Measurements from ENCODE around the gene PAIP2.
"Not testable (repeated sequence)": the region's sequence is repeated elsewhere in the genome, so short reads cannot be mapped to it uniquely, and the experiment has no call there.

Gene PAIP2

GRCh38 chr5:139406963-139407362 lies 65.3 kb downstream of the PAIP2 start:
- no peak for DNase-seq (ENCODE audit: low read depth)
- TF ChIP-seq, protein P1, sequence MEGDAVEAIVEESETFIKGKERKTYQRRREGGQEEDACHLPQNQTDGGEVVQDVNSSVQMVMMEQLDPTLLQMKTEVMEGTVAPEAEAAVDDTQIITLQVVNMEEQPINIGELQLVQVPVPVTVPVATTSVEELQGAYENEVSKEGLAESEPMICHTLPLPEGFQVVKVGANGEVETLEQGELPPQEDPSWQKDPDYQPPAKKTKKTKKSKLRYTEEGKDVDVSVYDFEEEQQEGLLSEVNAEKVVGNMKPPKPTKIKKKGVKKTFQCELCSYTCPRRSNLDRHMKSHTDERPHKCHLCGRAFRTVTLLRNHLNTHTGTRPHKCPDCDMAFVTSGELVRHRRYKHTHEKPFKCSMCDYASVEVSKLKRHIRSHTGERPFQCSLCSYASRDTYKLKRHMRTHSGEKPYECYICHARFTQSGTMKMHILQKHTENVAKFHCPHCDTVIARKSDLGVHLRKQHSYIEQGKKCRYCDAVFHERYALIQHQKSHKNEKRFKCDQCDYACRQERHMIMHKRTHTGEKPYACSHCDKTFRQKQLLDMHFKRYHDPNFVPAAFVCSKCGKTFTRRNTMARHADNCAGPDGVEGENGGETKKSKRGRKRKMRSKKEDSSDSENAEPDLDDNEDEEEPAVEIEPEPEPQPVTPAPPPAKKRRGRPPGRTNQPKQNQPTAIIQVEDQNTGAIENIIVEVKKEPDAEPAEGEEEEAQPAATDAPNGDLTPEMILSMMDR (IDR thresholded peaks at IDR 0.05; ENCODE audit: insufficient read depth, low read depth, low read length, missing control alignments), result no peak
- no peak overlapping the region for H3K4me3 ChIP-seq (ENCODE audit: low read length)

DNA sequence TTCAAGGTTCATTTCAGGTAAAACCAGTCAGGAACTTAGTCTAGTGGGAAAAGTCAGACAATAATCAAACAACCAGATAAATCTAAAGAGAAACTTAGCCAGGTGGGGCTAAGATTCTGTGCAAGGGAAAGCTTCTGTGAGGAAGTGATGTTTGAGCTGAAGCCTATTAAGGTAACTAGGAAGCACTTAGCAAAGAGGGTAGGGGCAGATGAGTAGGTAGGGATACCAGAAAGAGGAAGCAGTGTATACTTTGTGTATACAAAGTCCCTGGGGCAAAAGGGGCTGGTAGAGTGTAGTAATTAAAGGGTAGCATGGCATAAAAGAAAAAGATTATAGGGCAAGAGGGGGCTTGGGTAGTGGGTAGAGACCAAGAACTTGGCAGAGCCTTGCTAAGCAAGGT lies 65.9 kb downstream of the PAIP2 start:
- TF ChIP-seq, protein P1 (IDR thresholded peaks at IDR 0.05; ENCODE audit: insufficient read depth, low read depth, low read length, missing control alignments), result no peak
- DNase-seq (ENCODE audit: low read depth), result no peak
- H3K4me3 ChIP-seq (ENCODE audit: low read length), result no peak overlapping the region

- TF ChIP-seq, protein P1 (IDR thresholded peaks at IDR 0.05; ENCODE audit: insufficient read depth, low read depth, low read length, missing control alignments), result no peak
- H3K4me3 ChIP-seq (ENCODE audit: low read length), result no peak overlapping the region
- DNase-seq (ENCODE audit: low read depth), result no peak
Measured at GRCh38 chr5:139408191-139408590, 66.5 kb downstream of the PAIP2 start.

DNA sequence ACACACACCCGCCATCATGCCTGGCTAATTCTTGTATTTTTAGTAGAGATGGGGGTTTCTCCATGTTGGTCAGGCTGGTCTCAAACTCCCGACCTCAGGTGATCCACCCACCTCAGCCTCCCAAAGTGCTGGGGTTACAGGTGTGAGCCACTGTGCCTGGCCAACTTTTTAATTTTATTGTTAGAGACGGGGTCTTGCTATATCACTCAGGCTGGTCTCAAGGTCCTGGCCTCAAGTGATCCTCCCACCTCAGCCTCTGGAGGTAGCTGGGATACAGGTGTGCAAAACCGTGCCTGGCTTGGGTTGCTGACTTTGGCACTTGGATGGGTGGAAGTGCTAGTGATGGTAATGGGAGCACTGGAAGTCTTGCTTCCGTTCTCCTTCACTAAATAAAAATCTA lies 67.5 kb downstream of the PAIP2 start:
- H3K4me3 ChIP-seq (ENCODE audit: low read length); DNase-seq (ENCODE audit: low read depth): not testable (repeated sequence)

DNA sequence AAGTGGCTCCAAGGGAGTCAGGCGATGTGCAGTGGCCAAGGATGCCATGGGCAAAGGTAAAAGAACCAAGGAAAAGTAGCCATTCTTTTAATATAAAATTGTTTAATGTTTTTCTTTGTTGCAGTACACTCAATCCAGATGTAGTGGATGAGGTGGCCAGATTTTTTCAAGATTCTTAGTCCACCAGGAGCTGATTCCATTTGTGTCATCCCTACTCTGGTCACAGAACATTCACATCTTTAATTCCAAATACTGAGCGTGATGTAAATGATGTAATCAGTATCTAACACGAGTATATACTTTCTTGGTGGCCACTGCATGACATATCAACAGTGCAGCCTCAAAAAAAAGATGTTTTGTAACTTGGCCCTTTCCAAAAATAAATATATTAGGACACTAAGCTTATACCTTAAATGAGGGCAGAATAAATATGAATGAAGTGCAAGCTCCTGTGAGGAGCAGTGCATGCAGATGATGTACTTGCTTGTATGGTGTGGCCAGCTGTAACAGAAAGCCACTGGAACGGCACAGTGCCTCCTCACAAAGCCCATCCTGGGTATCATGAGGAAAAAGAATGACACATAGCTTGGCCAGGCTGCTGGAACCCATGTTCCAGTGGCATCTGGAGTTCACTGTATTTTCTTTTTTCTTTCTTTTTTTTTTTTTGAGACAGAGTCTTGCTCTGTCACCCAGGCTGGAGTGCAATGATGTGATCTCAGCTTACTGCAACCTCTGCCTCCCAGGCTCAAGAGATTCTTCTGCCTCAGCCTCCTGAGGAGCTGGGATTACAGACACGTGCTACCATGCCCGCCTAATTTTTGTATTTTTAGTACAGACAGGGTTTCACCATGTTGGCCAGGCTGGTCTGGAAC lies 68.7 kb downstream of the PAIP2 start:
- TF ChIP-seq, protein P1 (IDR thresholded peaks at IDR 0.05; ENCODE audit: insufficient read depth, low read depth, low read length, missing control alignments), result no peak
- DNase-seq (ENCODE audit: low read depth), result no peak
- H3K4me3 ChIP-seq (ENCODE audit: low read length), result no peak overlapping the region

DNA sequence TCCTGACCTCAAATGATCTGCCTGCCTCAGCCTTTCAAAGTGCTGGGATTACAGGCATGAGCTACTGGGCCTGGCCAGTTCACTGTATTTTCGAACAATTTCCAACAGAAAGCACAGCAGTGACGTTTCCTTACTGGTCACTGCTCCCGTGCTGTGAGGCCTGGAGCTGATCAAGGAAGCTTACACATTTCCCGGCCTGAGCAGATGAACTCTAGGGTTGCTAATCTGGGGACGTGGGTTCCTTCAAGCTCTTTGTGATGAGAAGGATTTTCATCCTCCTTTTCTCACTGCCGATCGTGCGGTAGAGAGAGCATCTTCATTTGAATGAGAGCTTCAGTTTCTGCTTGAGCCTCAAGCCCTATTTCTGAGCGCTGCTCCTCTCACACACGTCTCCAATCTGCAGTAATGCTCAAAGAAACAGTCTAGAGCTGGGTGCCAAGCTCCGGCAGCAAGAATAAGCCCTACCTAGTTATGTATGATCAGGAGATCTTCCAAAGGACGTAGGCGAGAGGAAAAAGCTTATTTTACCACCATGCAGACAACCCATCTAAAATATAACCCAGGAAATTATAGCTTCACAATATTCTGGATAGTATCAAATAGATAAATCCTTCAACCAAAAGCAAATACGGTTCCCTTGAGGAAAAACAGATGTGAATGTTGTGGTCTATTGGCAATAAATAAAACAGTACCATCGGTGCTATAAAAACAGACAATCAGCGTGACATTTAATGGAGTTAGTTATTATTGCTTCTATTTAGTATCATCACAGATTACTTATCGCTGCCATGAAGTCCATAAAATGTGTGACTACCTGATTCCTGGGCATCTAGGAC lies 69.6 kb downstream of the PAIP2 start:
- no peak overlapping the region for H3K4me3 ChIP-seq (ENCODE audit: low read length)
- TF ChIP-seq, protein P1 (IDR thresholded peaks at IDR 0.05; ENCODE audit: insufficient read depth, low read depth, low read length, missing control alignments), result no peak
- DNase-seq (ENCODE audit: low read depth), result no peak

- H3K4me3 ChIP-seq (ENCODE audit: low read length), result no peak overlapping the region
- DNase-seq (ENCODE audit: low read depth), result no peak
- TF ChIP-seq, protein P1 (IDR thresholded peaks at IDR 0.05; ENCODE audit: insufficient read depth, low read depth, low read length, missing control alignments), result no peak
Measured at GRCh38 chr5:139413153-139413552, 71.5 kb downstream of the PAIP2 start.
